ENCODE data around the gene SPARCL1. TPM values are rescaled to one million over a fixed set of nuclear protein-coding genes. Genes with fewer than 3 reads are reported as not detected.
A peak's percentile ranks its signal among the peaks of the same experiment; 100 is the strongest.
"Not testable (repeated sequence)": the region's sequence is repeated elsewhere in the genome, so short reads cannot be mapped to it uniquely, and the experiment has no call there.

Gene SPARCL1
- total RNA-seq, 2 experiments from 2014 or later = not detected

DNA sequence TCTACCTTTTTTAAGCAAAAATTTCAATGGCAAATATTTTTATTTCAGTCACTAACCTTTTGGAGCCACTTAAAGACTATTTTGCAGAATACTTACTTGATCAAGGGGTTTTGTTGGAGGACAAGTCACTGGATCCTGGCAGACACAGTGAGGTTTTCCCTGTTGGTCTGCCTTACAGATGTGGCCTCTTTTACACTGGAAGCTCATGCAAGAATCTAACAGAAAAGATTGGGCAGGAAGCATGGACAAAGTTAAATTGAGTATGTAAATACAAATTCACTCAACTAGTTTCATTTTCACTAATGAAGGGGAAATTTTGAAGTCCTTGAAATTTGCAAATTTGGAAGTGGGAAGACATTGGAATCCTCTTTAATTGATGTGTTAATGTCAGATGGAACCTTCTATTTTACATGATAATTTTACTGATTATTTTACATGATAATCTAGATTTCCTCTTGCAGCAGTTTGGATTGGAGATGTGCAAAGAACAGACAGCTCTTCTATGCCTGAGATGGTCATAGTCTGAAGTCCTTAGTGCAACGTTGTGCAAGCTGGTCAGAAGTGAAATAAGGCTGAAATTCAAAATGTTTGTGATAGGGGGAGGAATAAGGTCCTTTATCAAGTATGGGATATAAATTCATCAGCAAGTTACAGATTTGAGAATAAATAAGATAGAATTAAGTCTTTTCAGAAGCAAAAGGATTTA lies 38.4 kb downstream of the SPARCL1 start:
- DNase-seq = no peak
- no peaks in the 10 kb centered on the region for H3K36me3 Mint-ChIP-seq (ENCODE audit: low read depth)
- H3K9me3 Mint-ChIP-seq = peaks cover 4% of the 10 kb centered on the region
- H3K27me3 Mint-ChIP-seq = no peaks in the 10 kb centered on the region
- ChIA-PET POLR2A (no interaction called here), CTCF (no interaction called here)
- H3K4me1 Mint-ChIP-seq = peaks cover 3% of the 10 kb centered on the region
- H3K27ac Mint-ChIP-seq = no peak overlapping the region
- H3K4me3 Mint-ChIP-seq = no peak overlapping the region

DNA sequence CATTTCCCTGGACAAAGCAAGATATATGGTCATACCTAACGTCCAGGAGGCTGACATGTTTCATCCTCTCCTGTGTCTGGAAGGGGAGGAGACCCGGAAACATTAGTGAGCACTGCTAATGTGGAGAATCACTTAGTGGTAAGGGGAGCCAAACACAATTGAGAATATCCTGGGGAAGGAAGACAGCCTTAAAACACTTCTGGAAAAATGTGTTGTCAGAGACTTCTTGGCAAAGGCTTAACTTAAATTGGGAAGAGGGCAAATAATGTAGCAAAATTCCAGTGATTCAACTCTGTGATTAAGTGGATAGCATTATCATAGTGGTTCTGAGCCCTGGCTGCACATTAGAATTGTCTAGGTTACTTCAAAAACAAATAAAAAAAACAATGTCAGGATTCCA lies 39.5 kb downstream of the SPARCL1 start:
- no peaks in the 10 kb centered on the region for H3K27me3 Mint-ChIP-seq
- ChIA-PET POLR2A (no interaction called here), CTCF (interaction anchor here (0.5 to 0.8 kb wide), 2 partner anchors 20 to 99 kb away, joined by 3 read pairs; no protein-coding TSS in a partner anchor)
- H3K4me1 Mint-ChIP-seq = peaks cover 3% of the 10 kb centered on the region
- H3K27ac Mint-ChIP-seq = no peak overlapping the region
- no peaks in the 10 kb centered on the region for H3K36me3 Mint-ChIP-seq (ENCODE audit: low read depth)
- no peak for DNase-seq
- H3K4me3 Mint-ChIP-seq = no peak overlapping the region
- H3K9me3 Mint-ChIP-seq = peaks cover 4% of the 10 kb centered on the region

DNA sequence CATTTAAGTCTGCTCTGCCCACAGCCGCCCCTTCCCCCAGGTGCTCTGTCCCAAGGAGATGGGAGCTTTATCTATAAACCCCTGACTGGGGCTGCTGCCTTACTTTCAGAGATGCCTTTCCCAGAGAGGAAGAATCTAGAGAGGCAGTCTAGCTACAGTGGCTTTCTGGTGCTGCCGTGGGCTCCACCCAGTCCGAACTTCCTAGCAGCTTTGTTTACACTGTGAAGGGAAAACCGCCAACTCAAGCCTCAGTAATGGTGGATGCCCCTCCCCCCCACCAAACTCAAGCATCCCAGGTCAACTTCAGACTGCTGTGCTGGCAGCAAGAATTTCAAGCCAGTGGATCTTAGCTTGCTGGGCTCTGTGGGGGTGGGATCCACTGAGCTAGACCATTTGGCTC lies 40.5 kb downstream of the SPARCL1 start:
- DNase-seq; H3K36me3 Mint-ChIP-seq (ENCODE audit: low read depth); POLR2A ChIA-PET; H3K4me1 Mint-ChIP-seq; H3K27ac Mint-ChIP-seq; H3K4me3 Mint-ChIP-seq; H3K9me3 Mint-ChIP-seq; H3K27me3 Mint-ChIP-seq: not testable (repeated sequence)
- CTCF ChIA-PET = interaction anchor here (1.5 kb wide), 1 partner anchor 15 kb away, joined by 3 read pairs; no protein-coding TSS in a partner anchor

DNA sequence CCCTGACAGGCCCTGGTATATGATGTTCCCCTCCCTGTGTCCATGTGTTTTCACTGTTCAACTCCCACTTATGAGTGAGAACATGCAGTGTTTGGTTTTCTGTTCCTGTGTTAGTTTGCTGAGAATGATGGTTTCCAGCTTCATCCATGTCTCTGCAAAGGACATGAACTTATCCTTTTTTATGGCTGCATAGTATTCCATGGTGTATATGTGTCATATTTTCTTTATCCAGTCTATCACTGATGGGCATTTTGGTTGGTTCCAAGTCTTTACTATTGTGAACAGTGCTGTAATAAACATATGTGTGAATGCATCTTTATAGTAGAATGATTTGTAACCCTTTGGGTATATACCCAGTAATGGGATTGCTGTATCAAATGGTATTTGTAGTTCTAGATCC lies 45.9 kb downstream of the SPARCL1 start:
- DNase-seq; CTCF ChIA-PET; H3K4me1 Mint-ChIP-seq; H3K27ac Mint-ChIP-seq; POLR2A ChIA-PET; H3K9me3 Mint-ChIP-seq; H3K36me3 Mint-ChIP-seq (ENCODE audit: low read depth); H3K4me3 Mint-ChIP-seq; H3K27me3 Mint-ChIP-seq: not testable (repeated sequence)

DNA sequence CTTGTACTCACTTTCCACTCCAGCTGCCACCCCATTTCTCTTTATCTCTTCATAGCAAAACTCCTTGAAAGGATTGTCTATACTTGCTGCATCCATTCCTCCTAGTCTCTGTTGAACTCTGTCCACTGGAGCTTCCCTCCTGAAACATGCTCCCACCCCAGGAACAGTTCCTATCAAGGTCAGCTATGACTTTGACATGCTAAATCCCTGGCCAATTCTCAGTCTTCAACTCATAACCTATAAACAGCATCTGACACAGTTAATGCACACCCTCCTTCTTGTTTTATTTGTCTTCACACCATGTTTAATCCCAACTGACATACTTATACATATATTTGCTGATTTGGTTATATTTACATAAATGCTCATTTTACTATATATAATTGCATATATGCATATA lies 47.8 kb downstream of the SPARCL1 start:
- CTCF ChIA-PET = interaction anchor here (1.5 kb wide), 1 partner anchor 16 kb away, joined by 3 read pairs; no protein-coding TSS in a partner anchor
- Mint-ChIP-seq H3K9me3 (no peaks in the 10 kb centered on the region), H3K36me3 (ENCODE audit: low read depth) (no peaks in the 10 kb centered on the region), H3K27me3 (no peaks in the 10 kb centered on the region), H3K4me3 (no peak overlapping the region), H3K27ac (no peak overlapping the region), H3K4me1 (no peaks in the 10 kb centered on the region)
- no peak for DNase-seq
- POLR2A ChIA-PET = no interaction called here

DNA sequence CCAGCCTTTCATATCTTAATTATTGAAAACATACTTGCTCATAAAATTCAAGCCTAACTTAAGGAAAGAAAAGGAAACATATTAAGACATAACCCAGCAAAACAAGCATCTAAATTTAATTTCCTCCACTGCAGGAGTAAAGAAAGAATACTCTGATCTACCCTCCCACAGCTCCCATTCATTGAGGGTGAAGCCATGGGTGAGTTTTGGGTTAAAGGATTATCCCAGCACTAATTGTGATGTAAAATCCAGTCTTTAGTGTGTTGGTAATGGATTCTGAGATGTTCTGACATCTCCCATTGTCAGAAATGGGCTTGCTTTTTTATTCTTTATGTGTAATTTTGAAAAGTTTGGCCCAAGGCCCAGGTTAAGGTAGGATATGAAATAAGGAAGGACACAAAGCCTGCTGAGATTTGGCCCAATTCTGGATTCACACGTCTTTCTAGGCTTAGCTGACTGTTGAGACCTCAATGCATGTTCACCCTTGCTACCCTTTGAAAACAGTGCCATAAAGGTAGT lies 50.4 kb downstream of the SPARCL1 start:
- no peak for DNase-seq
- H3K4me1 Mint-ChIP-seq = no peaks in the 10 kb centered on the region
- H3K9me3 Mint-ChIP-seq = no peaks in the 10 kb centered on the region
- no peaks in the 10 kb centered on the region for H3K27me3 Mint-ChIP-seq
- H3K27ac Mint-ChIP-seq = no peak overlapping the region
- H3K36me3 Mint-ChIP-seq (ENCODE audit: low read depth) = no peaks in the 10 kb centered on the region
- ChIA-PET POLR2A (no interaction called here), CTCF (no interaction called here)
- no peak overlapping the region for H3K4me3 Mint-ChIP-seq

DNA sequence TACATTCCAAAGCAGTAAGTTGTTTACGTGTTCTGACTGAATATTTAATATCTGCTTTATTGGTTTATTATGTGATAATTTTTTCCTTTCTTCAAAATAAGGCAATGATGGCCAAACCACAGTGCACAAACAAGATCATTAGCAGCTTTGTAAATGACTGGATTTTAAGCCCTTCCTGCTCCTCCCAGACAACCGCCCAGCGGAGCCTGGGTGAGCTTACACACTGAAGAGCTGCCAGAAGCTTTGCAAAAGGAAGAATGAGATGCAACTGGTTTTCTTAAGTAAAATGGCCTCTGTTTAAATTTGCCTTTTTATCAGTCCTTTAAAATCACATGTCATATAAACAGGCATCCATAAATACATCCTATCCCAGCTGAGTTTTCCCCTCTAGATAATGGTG lies 52.2 kb downstream of the SPARCL1 start:
- H3K27ac Mint-ChIP-seq = no peak overlapping the region
- H3K36me3 Mint-ChIP-seq (ENCODE audit: low read depth) = no peaks in the 10 kb centered on the region
- no peaks in the 10 kb centered on the region for H3K4me1 Mint-ChIP-seq
- no peaks in the 10 kb centered on the region for H3K9me3 Mint-ChIP-seq
- POLR2A ChIA-PET = no interaction called here
- CTCF ChIA-PET = interaction anchor here (0.9 kb wide), 1 partner anchor 42 kb away, joined by 3 read pairs; no protein-coding TSS in a partner anchor
- H3K27me3 Mint-ChIP-seq = no peaks in the 10 kb centered on the region
- DNase-seq = no peak
- no peak overlapping the region for H3K4me3 Mint-ChIP-seq

DNA sequence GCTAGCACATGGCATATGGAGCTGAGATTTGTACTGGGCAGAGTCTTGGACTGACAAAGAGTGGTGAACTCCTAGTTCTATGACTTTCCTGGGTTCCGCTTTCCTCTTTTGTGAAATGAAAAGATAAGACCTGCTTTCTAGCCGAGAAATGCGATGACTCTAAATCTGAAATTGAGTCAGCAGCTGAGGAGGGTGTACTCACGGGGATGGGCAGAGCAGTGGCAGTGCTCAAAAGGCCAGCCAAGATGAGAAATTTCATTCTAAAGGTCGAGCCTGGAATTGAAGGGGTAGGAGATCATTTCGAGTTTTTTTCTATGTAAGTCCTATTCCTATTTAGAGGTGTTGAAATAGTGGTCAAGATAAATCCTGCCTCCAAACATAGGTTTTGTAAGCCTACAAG lies 59.8 kb downstream of the SPARCL1 start:
- DNase-seq = no peak
- CTCF ChIA-PET = interaction anchor here (1.1 kb wide), 1 partner anchor 17 kb away, joined by 3 read pairs; no protein-coding TSS in a partner anchor
- H3K9me3 Mint-ChIP-seq = no peaks in the 10 kb centered on the region

DNA sequence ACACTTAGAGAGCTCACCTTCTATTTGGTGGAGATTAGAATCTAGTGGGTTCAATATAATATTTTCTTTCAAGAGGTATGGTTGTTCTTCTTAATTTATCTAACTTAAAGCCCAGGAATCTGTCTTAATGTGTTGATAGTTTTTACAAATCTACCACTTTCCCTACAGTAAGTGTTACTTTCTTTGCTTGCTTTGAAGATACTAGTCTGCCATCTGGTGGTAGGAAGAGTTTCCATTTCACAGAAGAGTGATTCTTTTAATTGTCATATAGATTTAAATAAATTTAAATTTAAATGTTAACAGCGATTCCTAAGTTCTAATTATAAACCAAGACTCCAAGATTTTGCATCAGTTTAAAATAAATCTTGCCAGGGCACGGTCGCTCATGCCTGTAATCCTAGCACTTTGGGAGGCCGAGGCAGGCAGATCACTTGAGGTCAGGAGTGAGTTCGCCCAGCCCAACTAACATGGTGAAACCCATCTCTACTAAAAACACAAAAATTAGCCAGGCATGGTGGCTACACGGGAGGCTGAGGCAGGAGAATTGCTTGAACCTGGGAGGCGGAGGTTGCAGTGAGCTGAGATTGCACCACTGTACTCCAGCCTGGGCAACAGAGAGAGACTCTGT lies 63.3 kb downstream of the SPARCL1 start:
- DNase-seq = peak; percentile 40
- H3K27me3 Mint-ChIP-seq = no peaks in the 10 kb centered on the region
- H3K4me3 Mint-ChIP-seq = no peak overlapping the region
- POLR2A ChIA-PET = no interaction called here
- no peak overlapping the region for H3K27ac Mint-ChIP-seq
- no peaks in the 10 kb centered on the region for H3K36me3 Mint-ChIP-seq (ENCODE audit: low read depth)
- CTCF ChIA-PET = interaction anchor here (0.8 kb wide), 1 partner anchor 75 kb away, joined by 3 read pairs; the partner anchor contains the start of gene HSD17B11
- H3K4me1 Mint-ChIP-seq = peaks cover 4% of the 10 kb centered on the region
- H3K9me3 Mint-ChIP-seq = no peaks in the 10 kb centered on the region

More for the DNA sequence above, 59.8 kb downstream of the SPARCL1 start:
- Mint-ChIP-seq H3K4me3 (no peak overlapping the region), H3K36me3 (ENCODE audit: low read depth) (no peaks in the 10 kb centered on the region), H3K27ac (no peak overlapping the region), H3K4me1 (peaks cover 4% of the 10 kb centered on the region), H3K27me3 (no peaks in the 10 kb centered on the region)
- POLR2A ChIA-PET = no interaction called here

DNA sequence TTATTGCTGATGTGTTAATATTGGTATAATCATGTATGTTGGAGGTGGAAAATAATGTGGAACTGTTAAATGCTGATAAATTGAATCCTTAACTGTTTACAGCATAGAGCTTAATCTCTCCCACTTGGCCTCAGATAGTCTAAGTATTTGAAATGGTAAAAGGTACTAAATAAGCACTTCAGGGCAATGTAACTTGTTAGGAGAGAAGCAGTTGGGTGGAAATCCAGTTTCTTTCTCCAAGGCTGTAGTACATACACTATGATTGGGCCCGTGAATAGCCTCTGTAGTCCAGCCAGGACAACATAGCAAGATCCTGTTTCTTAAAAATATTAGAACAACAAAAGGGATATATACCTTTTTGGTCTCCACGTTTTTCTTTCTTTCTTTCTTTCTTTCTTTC lies 67.1 kb downstream of the SPARCL1 start:
- H3K4me3 Mint-ChIP-seq = no peak overlapping the region
- no peaks in the 10 kb centered on the region for H3K27me3 Mint-ChIP-seq
- no peak for DNase-seq
- H3K4me1 Mint-ChIP-seq = peaks cover 4% of the 10 kb centered on the region
- POLR2A ChIA-PET = no interaction called here
- CTCF ChIA-PET = no interaction called here
- H3K9me3 Mint-ChIP-seq = peaks cover 3% of the 10 kb centered on the region
- H3K36me3 Mint-ChIP-seq (ENCODE audit: low read depth) = peaks cover 14% of the 10 kb centered on the region
- no peak overlapping the region for H3K27ac Mint-ChIP-seq

DNA sequence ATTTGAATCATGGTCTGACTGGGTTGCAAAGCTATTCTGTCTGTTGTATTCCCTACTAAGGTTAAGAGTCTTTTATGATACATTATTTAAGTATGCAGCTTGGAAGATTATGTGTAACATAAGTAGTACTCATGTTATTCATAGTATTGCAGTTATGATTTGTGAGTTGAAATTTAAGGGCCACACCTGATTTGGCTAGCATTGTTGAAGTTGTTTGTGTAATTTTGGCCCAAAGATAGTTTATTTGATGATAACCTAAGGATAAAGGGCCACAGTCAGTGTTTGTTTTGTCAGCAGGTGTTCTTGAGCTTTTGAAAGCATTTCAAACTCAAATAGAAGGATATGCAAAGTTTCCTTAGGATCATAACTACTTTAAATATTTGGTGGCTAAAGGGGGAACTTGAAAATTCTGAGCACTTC lies 67.9 kb downstream of the SPARCL1 start:
- peaks cover 4% of the 10 kb centered on the region for H3K4me1 Mint-ChIP-seq

DNA sequence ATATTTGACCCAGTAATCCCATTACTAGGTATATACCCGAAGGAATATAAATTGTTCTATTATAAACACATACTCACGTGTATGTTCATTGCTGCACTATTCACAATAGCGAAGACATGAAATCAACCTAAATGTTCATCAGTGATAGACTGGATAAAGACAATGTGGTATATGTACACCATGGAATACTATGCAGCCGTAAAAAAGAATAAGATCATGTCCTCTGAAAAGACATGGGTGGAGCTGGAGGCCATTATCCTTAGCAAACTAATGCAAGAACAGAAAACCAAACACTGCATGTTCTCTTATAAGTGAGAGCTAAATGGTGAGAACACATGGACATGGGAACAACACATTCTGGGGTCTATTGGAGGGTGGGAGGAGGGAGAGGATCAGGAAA lies 70.3 kb downstream of the SPARCL1 start:
- Mint-ChIP-seq H3K4me1 (no peaks in the 10 kb centered on the region), H3K27me3 (no peaks in the 10 kb centered on the region), H3K4me3 (no peak overlapping the region), H3K27ac (no peak overlapping the region), H3K9me3 (peaks cover 3% of the 10 kb centered on the region), H3K36me3 (ENCODE audit: low read depth) (peaks cover 18% of the 10 kb centered on the region)
- no peak for DNase-seq
- ChIA-PET CTCF (no interaction called here), POLR2A (no interaction called here)

More for the DNA sequence above, 67.9 kb downstream of the SPARCL1 start:
- CTCF ChIA-PET = no interaction called here
- Mint-ChIP-seq H3K36me3 (ENCODE audit: low read depth) (peaks cover 14% of the 10 kb centered on the region), H3K9me3 (peaks cover 3% of the 10 kb centered on the region), H3K27ac (no peak overlapping the region), H3K4me3 (no peak overlapping the region), H3K27me3 (no peaks in the 10 kb centered on the region)
- POLR2A ChIA-PET = no interaction called here
- DNase-seq = no peak

DNA sequence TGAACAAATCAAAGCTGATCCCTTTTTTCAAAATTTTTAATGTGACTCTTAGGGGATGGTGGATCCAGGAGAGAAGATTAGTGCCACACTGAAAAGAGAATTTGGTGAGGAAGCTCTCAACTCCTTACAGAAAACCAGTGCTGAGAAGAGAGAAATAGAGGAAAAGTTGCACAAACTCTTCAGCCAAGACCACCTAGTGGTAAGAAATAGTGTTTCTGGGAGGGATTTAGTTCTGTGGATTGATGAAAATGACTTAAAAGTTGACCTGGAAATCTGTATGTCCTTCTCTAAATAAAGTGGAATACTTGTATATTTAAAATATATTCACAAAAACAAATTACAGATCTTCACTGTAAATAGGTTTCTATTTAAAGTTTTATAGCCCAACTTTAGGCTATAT lies 77.6 kb downstream of the SPARCL1 start:
- Mint-ChIP-seq H3K27ac (no peak overlapping the region), H3K27me3 (no peaks in the 10 kb centered on the region)

More for the DNA sequence above, 77.6 kb downstream of the SPARCL1 start:
- Mint-ChIP-seq H3K4me3 (no peak overlapping the region), H3K36me3 (ENCODE audit: low read depth) (peaks cover 13% of the 10 kb centered on the region), H3K9me3 (no peaks in the 10 kb centered on the region), H3K4me1 (no peaks in the 10 kb centered on the region)
- DNase-seq = no peak
- ChIA-PET POLR2A (no interaction called here), CTCF (no interaction called here)
